HT-29 (cell line): ENCODE data around the gene S100P. TPM values are rescaled to one million over a fixed set of nuclear protein-coding genes. Genes with fewer than 3 reads are reported as not detected.
"Not testable (repeated sequence)": the region's sequence is repeated elsewhere in the genome, so short reads cannot be mapped to it uniquely, and the experiment has no call there.

Source experiments
- DNase-seq: peaks from one replicate; pipeline ENCODE4 v3.0.0-alpha.2; 2015; ENCODE audit warnings: low spot score
- total RNA-seq: library from RNA; depleted of rRNA; stranded (reverse); fragments of >200 nt; shearing (Covaris generic); gene quantifications from 2 replicates; pipeline ENCODE4 v1.2.3, GENCODE V29; 2014

The S100P gene
- total RNA-seq, 1 experiment from 2014 or later: 628 TPM

DNA sequence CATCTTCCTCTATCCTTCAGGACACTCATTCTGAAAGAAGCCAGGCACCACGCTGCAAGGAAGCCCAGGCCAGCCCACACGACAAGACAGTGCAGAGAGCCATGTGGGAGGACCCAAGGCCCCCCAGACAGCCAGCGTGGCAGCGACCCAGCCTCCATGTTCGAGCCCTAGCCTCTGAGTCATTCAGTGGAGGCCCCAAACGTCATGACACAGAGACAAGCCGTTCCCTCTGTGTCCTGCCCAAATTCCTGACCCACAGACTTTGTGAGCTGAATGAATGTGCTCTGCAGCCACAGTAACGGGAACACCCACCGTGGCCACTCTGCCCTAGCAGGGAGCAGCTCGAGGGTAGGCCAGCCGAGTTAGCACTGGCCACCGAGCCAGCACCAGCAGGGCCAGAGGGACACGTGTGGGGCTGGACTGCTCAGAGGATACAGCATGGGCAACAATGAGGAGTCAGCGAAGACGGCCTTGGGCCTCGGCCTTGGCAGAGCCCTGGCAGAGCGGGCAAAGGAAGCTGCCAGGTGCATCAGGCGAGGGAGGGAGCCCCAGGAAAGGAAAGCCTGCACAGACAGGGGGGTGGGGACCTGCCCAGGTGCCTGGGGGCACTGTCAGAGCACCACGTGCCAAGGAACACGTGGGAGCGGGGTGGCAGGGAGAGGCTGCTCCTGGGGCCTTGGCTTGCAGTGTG lies 30.9 kb downstream of the S100P start:
- DNase-seq: no peak

DNA sequence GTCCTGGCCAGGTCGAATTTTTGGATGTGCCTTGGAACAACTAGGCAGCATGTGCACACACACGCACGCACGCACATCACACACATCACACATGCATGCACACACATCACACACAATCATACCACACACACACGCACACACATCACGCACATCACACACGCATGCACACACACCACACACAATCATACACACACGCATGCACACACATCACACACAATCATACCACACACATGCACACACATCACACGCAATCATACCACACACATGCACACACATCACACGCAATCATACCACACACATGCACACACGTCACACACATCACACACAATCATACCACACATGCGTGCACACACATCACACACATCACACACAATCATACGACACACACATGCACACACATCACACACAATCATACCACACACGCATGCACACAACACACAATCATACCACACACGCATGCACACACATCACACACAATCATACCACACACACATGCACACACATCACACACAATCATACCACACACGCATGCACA lies 31.8 kb downstream of the S100P start:
- DNase-seq: not testable (repeated sequence)

GRCh38 chr4:6727081-6727942 lies 33.6 kb downstream of the S100P start:
- DNase-seq: no peak

GRCh38 chr4:6727943-6728250 lies 34.2 kb downstream of the S100P start:
- DNase-seq: no peak

DNA sequence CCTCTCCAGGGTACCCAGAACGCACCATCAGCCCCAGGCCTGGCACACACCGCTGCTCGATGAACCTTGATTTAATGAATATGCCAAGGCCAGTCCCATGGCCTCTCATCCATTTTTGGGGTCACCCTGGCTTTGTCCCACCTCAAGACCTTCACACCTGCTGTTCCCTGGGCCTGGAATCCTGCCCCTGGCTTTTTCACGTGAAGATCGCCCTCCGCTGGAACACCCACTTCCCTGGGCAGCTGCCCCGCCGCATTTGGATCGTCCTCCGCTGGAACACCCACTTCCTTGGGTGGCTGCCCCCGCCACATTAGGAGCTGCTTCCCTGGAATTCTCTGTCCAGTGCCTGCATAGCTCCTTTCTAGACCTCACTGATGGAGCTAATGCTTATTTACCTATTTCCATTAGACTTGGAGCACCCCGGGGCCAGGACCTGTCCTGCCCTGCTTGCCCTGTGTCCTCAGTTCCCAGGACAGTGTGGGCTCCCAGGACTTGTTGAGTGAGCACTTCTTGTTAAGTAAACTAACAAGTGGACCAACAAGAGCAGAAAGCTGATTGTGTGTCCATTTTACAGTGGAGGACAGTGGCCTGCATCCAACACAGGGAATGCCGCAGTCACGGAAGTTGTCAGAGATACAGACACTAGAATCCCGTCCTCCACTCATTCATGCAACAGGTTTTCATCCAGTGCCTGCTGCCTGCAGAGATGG lies 34.8 kb downstream of the S100P start:
- DNase-seq: no peak

DNA sequence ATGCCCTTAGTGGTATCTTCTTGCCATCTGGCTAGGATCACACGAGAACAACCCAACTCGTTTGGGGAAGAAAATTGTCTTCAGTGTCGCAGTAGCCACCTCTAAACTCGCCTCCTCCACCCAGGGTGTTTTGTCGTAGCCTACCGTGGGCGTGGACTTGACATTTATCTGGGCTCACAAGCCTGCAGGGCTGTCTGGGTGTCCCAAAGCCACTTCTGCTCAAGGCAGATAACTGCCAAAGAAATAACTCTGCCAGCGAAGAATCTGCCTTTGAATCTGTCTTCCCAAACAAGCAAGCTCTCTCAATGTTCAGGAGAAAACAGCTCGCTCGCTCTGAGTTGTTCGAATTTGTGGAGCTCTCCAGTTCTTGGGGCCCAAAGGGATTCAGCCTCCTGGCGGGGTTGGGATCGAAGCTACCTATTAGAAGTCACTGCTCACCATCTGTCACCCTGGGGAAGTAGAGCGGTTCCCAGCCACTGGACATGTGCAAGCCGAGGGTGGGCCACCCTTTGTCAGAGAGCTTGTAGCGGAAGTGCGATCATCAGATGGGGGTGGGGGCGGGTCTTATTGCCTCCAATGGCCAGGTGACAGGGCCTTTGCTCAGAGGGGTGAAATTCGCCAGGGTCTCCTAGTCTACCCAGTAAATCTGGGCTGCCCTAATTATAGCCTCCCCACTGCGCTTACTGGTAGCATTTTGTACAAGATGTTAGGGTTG lies 37.1 kb downstream of the S100P start:
- no peak for DNase-seq

DNA sequence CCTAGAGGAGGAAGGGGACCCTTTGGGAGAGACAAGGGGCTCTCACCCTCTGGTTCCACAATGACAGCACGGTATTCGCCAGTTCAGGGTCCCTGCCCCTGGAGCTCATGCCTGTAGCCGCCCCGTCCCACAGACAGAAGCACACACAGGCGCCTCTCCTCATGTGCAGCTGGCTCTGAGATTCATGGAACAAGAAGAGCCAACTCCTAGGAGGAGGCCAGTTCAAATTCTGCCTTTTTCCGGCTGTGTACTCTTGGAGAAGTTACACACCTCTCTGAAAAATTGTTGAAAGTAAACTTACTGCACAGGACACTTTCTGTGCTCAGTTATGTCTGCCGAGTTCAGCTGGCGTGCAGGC lies 37.6 kb downstream of the S100P start:
- DNase-seq: no peak

DNA sequence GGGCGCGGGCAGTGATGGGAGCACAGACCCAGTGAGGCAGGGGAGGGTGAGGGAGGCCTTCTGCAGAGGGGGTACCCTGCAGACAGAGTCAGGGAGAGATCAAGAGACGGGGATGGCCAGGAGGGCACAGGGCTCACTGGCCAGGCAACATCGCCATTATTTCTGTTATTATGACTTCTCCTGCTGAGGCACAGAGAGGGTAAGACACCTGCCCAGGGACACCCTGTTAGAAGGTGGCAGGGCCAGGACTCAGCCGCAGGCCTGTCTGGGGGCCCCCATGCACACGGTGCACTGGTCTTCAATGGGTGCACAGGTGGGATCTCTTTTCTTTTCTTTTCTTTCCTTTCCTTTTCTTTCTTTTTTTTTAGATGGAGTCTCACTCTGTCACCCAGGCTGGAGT lies 38.1 kb downstream of the S100P start:
- DNase-seq: no peak

GRCh38 chr4:6732441-6733357 lies 39.0 kb downstream of the S100P start:
- peak; percentile 68 for DNase-seq

GRCh38 chr4:6733358-6734164 lies 39.9 kb downstream of the S100P start:
- no peak for DNase-seq

DNA sequence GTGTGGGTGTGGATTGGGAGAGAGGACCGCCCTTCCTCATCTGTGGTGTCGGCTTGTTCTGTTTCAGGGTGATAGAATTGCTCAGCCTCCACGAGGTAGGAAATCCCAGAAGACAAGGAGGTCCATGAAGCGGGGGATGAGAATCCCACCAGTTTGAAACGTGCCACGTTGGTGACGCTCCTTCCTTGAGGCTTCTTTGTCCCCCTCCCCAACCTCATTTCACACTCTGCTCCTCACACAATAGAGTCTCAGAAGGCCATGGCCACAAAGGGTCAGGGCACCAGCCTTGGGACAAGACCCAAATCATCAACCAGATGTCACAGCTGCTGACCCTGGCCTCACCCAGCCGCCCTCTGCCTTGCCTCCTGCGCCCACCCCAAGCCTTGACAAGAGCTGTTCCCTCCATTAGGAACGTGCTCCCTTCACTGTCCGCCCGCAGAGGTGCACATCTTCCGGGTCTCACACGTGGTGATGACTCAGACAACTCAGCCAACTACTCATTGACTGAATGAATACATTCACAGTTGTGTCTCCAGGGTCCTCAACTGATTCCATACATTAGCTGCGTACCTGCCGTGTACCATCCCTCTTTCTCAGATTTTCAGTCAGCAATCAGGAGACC lies 40.6 kb downstream of the S100P start:
- no peak for DNase-seq

GRCh38 chr4:6739920-6740319 lies 46.2 kb downstream of the S100P start:
- DNase-seq: no peak

- DNase-seq: no peak
Measured at GRCh38 chr4:6740347-6740746, 46.7 kb downstream of the S100P start.

- no peak for DNase-seq
Measured at GRCh38 chr4:6742507-6742906, 48.8 kb downstream of the S100P start.

- no peak for DNase-seq
Measured at GRCh38 chr4:6742989-6743388, 49.3 kb downstream of the S100P start.
